HepG2 (cell line): ENCODE results near the gene RAB35. TPM values are rescaled to one million over a fixed set of nuclear protein-coding genes. Genes with fewer than 3 reads are reported as not detected.

Experiments
- AGO2 ChIP-seq: fragments of 200-400 bp; formaldehyde crosslinking; optimal IDR thresholded peaks from 2 replicates; pipeline ENCODE3; 2017; ENCODE audit warnings: mild to moderate bottlenecking, low read depth, low read length, moderate library complexity
- ATF6 ChIP-seq: sonication (generic); formaldehyde crosslinking; conservative IDR thresholded peaks from 2 replicates; pipeline ENCODE4 v1.4.0; 2020; ENCODE audit warnings: missing genetic modification reagents
- BHLHE40 ChIP-seq: IDR thresholded peaks from 2 replicates; pipeline ENCODE4 v1.6.1; 2011; ENCODE audit warnings: low read length, improper control_type of control experiment
- FOXA3 ChIP-seq: IDR thresholded peaks from 2 replicates; pipeline ENCODE4 v1.6.1; 2016; ENCODE audit warnings: missing genetic modification reagents, missing compliant biosample characterization
- FOXP1 ChIP-seq, 2 experiments: fragments of 450-650 bp in 1 of 2; IDR thresholded peaks; 2 replicates each; pipeline ENCODE4 v1.6.1; 2017 to 2018; ENCODE audit warnings: antibody characterized with exemption in 1 of 2
- KDM5A ChIP-seq: fragments of 200-600 bp; sonication (generic); IDR thresholded peaks from 2 replicates; pipeline ENCODE4 v1.7.0; 2018; ENCODE audit warnings: antibody characterized with exemption, mild to moderate bottlenecking, low read length, borderline replicate concordance
- KLF12 ChIP-seq: sonication (generic); formaldehyde crosslinking; IDR thresholded peaks from 2 replicates; pipeline ENCODE4 v1.4.0; 2020; ENCODE audit warnings: missing genetic modification reagents, borderline replicate concordance
- KLF15 ChIP-seq: sonication (generic); formaldehyde crosslinking; IDR thresholded peaks from 2 replicates; pipeline ENCODE4 v1.8.1; 2023; ENCODE audit warnings: borderline replicate concordance, mild to moderate bottlenecking, inconsistent platforms, missing genetic modification reagents, mixed read lengths
- MAFF ChIP-seq: IDR thresholded peaks from 2 replicates; pipeline ENCODE4 v1.6.1; 2011; ENCODE audit warnings: low read depth, low read length, improper control_type of control experiment
- MBNL3 ChIP-seq: fragments of 250-450 bp; sonication (Bioruptor Pico); conservative IDR thresholded peaks from 2 replicates; pipeline ENCODE4 v1.8.0; 2022; ENCODE audit warnings: mild to moderate bottlenecking, inconsistent platforms
- MEIS2 ChIP-seq: sonication (generic); formaldehyde crosslinking; IDR thresholded peaks from 2 replicates; pipeline ENCODE4 v1.9.0; 2021; ENCODE audit warnings: mild to moderate bottlenecking, missing genetic modification reagents
- NR2F6 ChIP-seq, 2 experiments: IDR thresholded peaks; 2 replicates each; pipeline ENCODE4 v1.6.1; 2016; ENCODE audit warnings: antibody characterized with exemption in 1 of 2, mild to moderate bottlenecking in 1 of 2
- SMC3 ChIP-seq: IDR thresholded peaks from 2 replicates; pipeline ENCODE4 v1.6.1; 2011; ENCODE audit warnings: low read length, improper control_type of control experiment
- SP5 ChIP-seq: IDR thresholded peaks from 2 replicates; pipeline ENCODE4 v1.6.1; 2016; ENCODE audit warnings: low read depth, borderline replicate concordance
- SPEN ChIP-seq: sonication (generic); formaldehyde crosslinking; IDR thresholded peaks from 2 replicates; pipeline ENCODE4 v1.5.1; 2020; ENCODE audit warnings: low read depth, mild to moderate bottlenecking, missing genetic modification reagents
- THAP8 ChIP-seq: sonication (generic); formaldehyde crosslinking; IDR thresholded peaks from 2 replicates; pipeline ENCODE4 v1.5.1; 2020; ENCODE audit warnings: missing genetic modification reagents, mild to moderate bottlenecking, borderline replicate concordance
- THAP9 ChIP-seq: sonication (generic); formaldehyde crosslinking; IDR thresholded peaks from 2 replicates; pipeline ENCODE4; 2020; ENCODE audit warnings: missing genetic modification reagents, mild to moderate bottlenecking, borderline replicate concordance
- TOPORS ChIP-seq: sonication (generic); formaldehyde crosslinking; IDR thresholded peaks from 2 replicates; pipeline ENCODE4 v1.8.0; 2023; ENCODE audit warnings: mild to moderate bottlenecking, missing genetic modification reagents
- ZBTB33 ChIP-seq: sonication (generic); formaldehyde crosslinking; IDR thresholded peaks from 2 replicates; pipeline ENCODE4 v1.4.0; 2020; ENCODE audit warnings: missing genetic modification reagents
- ZNF10 ChIP-seq: sonication (generic); formaldehyde crosslinking; IDR thresholded peaks from 2 replicates; pipeline ENCODE4 v1.4.0; 2020; ENCODE audit warnings: mild to moderate bottlenecking, low read depth, missing genetic modification reagents, borderline replicate concordance
- ZNF180 ChIP-seq: sonication (generic); formaldehyde crosslinking; IDR thresholded peaks from 2 replicates; pipeline ENCODE4 v1.4.0; 2020; ENCODE audit warnings: low read depth, missing genetic modification reagents, borderline replicate concordance
- ZNF333 ChIP-seq: sonication (generic); formaldehyde crosslinking; IDR thresholded peaks from 2 replicates; pipeline ENCODE4 v1.4.0; 2020; ENCODE audit warnings: mild to moderate bottlenecking, missing genetic modification reagents, borderline replicate concordance
- ZNF776 ChIP-seq: sonication (generic); formaldehyde crosslinking; IDR thresholded peaks from 2 replicates; pipeline ENCODE4 v1.4.0; 2020; ENCODE audit warnings: mild to moderate bottlenecking, missing genetic modification reagents
- ZNF891 ChIP-seq: sonication (generic); formaldehyde crosslinking; IDR thresholded peaks from 2 replicates; pipeline ENCODE4 v1.5.0; 2020; ENCODE audit warnings: mild to moderate bottlenecking, missing genetic modification reagents
- polyA plus RNA-seq, 8 experiments: library from polyadenylated mRNA; depleted of rRNA in 3 of 8; stranded (reverse) in 7 of 8; unstranded in 1 of 8; fragments of >200 nt; fragmentation: Illumina TruSeq in 4 of 8; extraction: Trizol in 4 of 8; gene quantifications; 2 replicates each; pipeline versions ENCODE4 v1.2.1 to v1.2.3, GENCODE V29; 2011 to 2016; ENCODE audit warnings: low read depth in 4 of 8, missing spikeins in 1 of 8, mixed read lengths in 1 of 8; ENCODE audit not compliant: insufficient read depth in 1 of 8
- total RNA-seq, 5 experiments: library from RNA; depleted of rRNA; stranded (reverse); fragments of >200 nt; fragmentation: Illumina TruSeq; extraction: Trizol; gene quantifications; 2 replicates each; pipeline ENCODE4 v1.2.3, GENCODE V29; 2016; ENCODE audit warnings: low read depth in 1 of 5

RAB35 gene
- total and polyA plus RNA-seq, 2 of the 13 experiments (the other 11 are each of a cell fraction or from before 2014, with no cell fraction given): 25.2 to 29.1 TPM

GRCh38 chr12:120121766-120122293, 5.3 kb upstream of the RAB35 start (continued):
- TF ChIP-seq FOXA3 (CRISPR knock-in tag): peak; percentile 79
- peak; percentile 87 for TF ChIP-seq FOXP1 (IDR thresholded peaks at IDR 0.05)
- TF ChIP-seq FOXP1 (CRISPR knock-in tag; IDR thresholded peaks at IDR 0.05): peak; percentile 92
- TF ChIP-seq MAFF: no peak
- TF ChIP-seq MEIS2 (CRISPR knock-in tag): no peak
- TF ChIP-seq ZBTB33: no peak
- no peak for TF ChIP-seq ZNF333 (CRISPR knock-in tag)
- TF ChIP-seq KDM5A: no peak
- no peak for TF ChIP-seq ZNF180
- no peak for TF ChIP-seq THAP9 (CRISPR knock-in tag)
- TF ChIP-seq TOPORS: 0 out of 2 replicates have a peak, but pooled peaks have one; percentile 31
- TF ChIP-seq KLF15 (CRISPR knock-in tag): no peak
- TF ChIP-seq SPEN (CRISPR knock-in tag): peak; percentile 28; the same call in 1 of the 2 replicates
- peak; percentile 81 for TF ChIP-seq NR2F6 (IDR thresholded peaks at IDR 0.05)
- TF ChIP-seq NR2F6 (CRISPR knock-in tag; IDR thresholded peaks at IDR 0.05): peak; percentile 90
- no peak for TF ChIP-seq ZNF10 (CRISPR knock-in tag)
- no peak for TF ChIP-seq ZNF891 (CRISPR knock-in tag)
- no peak for TF ChIP-seq SMC3
- TF ChIP-seq KLF12 (CRISPR knock-in tag): 0 out of 2 replicates have a peak, but pooled peaks have one; percentile 23
- no peak for TF ChIP-seq THAP8 (CRISPR knock-in tag)
- TF ChIP-seq BHLHE40: 0 out of 2 replicates have a peak, but pooled peaks have one; percentile 3
- no peak for TF ChIP-seq ZNF776
- TF ChIP-seq SP5 (CRISPR knock-in tag): peak; percentile 52; the same call in 1 of the 2 replicates
- TF ChIP-seq MBNL3 (CRISPR knock-in tag): no peak
- no peak for TF ChIP-seq ATF6 (CRISPR knock-in tag)
- no peak for TF ChIP-seq AGO2
